ENCODE results near the gene ADK. TPM values are rescaled to one million over a fixed set of nuclear protein-coding genes. Genes with fewer than 3 reads are reported as not detected.

Gene ADK
- total RNA-seq, 4 donors from 2014 or later: 42.3 to 46.3 (median 42.9) TPM

DNA sequence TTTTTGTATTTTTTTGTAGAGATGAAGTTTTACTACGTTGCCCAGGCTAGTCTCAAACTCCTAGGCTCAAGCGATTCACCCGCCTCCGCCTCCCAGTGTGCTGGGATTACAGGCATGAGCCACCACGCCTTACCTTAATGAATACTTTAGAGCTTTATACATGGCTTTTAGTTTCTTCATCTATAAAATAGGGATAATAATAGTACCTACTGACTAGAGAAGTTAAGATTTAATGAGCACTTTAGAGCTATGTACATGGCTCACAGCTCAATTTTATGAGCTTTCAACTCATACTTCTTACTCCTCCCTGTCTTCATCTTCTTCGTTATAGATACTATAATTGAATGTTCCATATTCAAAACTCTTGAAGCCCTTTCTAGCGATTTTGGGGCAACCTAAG, 445.7 kb downstream of the ADK start:
- no peak overlapping the region for H3K4me3 ChIP-seq (ENCODE audit: low read depth, poor library complexity, severe bottlenecking)
- intact Hi-C loops (cut with DNase I; ENCODE audit: low total_unique reads): no loop called here
- TF ChIP-seq CTCF (IDR thresholded peaks at IDR 0.05) (no peak), POLR2A (IDR thresholded peaks at IDR 0.05) (no peak)
- DNase-seq (ENCODE audit: low spot score in 2 of 2): no peak
- 96% methylated on average over 7 of the region's 7 CpGs for WGBS, 2 donors

- TF ChIP-seq CTCF (IDR thresholded peaks at IDR 0.05) (no peak), POLR2A (IDR thresholded peaks at IDR 0.05) (no peak)
- 79 to 88% methylated on average over 5 of the region's 5 CpGs for WGBS, 2 donors
- intact Hi-C loops (cut with DNase I; ENCODE audit: low total_unique reads): no loop called here
- no peak for DNase-seq (ENCODE audit: low spot score in 2 of 2)
- H3K4me3 ChIP-seq (ENCODE audit: low read depth, poor library complexity, severe bottlenecking): no peak overlapping the region
These were observed 448.0 kb downstream of the ADK start for GRCh38 chr10:74598891-74599566.

- TF ChIP-seq POLR2A (IDR thresholded peaks at IDR 0.05) (no peak), CTCF (IDR thresholded peaks at IDR 0.05) (no peak)
- no peak for DNase-seq (ENCODE audit: low spot score in 2 of 2)
- no peak overlapping the region for H3K4me3 ChIP-seq (ENCODE audit: low read depth, poor library complexity, severe bottlenecking)
- intact Hi-C loops (cut with DNase I; ENCODE audit: low total_unique reads): no loop called here
These were observed 448.7 kb downstream of the ADK start for GRCh38 chr10:74599672-74600071.

DNA sequence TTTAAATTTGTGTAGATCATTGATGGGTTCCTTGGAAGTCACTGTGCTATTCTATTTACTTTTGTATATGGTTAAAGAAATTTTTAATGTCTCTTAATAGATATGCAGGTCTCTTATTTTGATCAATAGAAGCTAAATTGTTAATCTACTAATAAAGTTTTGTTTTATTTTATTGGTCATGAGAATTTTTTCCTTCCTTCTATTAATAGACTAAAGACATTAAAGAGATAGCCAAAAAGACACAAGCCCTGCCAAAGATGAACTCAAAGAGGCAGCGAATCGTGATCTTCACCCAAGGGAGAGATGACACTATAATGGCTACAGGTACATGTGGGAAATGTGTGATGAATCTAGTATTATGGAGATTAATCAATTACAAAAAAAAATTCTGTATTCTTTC, 449.1 kb downstream of the ADK start:
- no peak overlapping the region for H3K4me3 ChIP-seq (ENCODE audit: low read depth, poor library complexity, severe bottlenecking)
- no peak for DNase-seq (ENCODE audit: low spot score in 2 of 2)
- intact Hi-C loops (cut with DNase I; ENCODE audit: low total_unique reads): no loop called here
- TF ChIP-seq CTCF (IDR thresholded peaks at IDR 0.05) (no peak), POLR2A (IDR thresholded peaks at IDR 0.05) (no peak)
- WGBS, 2 donors: 77 to 79% methylated on average over 2 of the region's 2 CpGs

DNA sequence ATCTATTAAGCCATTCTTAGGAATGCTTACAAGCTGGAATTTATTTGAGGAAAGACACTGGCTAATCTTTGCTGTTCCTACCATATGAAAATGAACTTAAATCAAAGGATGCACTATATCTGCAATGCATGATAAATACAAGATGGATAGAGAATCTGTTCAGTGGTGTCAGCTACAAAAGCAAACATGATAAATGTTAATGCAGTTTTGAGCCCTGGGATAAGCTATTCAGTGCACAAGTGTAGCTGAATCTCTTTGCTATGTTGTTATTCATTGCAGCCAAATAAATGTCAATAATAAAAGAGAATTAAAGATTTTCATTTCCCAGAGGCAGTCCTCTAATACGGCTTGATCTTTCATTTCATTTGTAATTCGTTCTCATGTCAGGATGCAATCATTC, 451.6 kb downstream of the ADK start:
- no peak for TF ChIP-seq CTCF (IDR thresholded peaks at IDR 0.05)
- TF ChIP-seq POLR2A (IDR thresholded peaks at IDR 0.05): no peak

DNA sequence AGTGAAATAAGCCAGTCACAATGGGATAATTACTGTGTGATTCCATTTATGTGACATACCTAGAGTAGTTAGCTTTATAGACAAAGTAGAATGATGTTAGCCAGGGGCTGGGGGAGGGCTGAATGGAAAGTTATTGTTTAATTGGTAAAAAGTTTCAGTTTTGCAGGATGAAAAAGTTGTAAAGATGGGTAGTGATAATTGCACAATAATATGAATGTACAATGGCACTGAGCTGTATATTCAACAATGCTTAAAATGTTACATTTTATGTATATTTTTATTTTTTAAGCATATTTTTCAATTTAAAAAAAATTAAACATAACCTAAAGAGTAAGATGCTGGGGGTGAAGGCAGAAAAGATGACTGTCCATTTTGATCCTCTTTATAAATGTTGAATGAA, 459.3 kb downstream of the ADK start:
- no peak overlapping the region for H3K4me3 ChIP-seq (ENCODE audit: low read depth, poor library complexity, severe bottlenecking)
- intact Hi-C loops (cut with DNase I; ENCODE audit: low total_unique reads): no loop called here
- TF ChIP-seq POLR2A (IDR thresholded peaks at IDR 0.05): no peak
- no peak for TF ChIP-seq CTCF (IDR thresholded peaks at IDR 0.05)
- DNase-seq (ENCODE audit: low spot score in 2 of 2): no peak

More for the DNA sequence above, 451.6 kb downstream of the ADK start:
- H3K4me3 ChIP-seq (ENCODE audit: low read depth, poor library complexity, severe bottlenecking): no peak overlapping the region
- WGBS, 2 donors: 75 to 80% methylated on average over 2 of the region's 2 CpGs
- intact Hi-C loops (cut with DNase I; ENCODE audit: low total_unique reads): no loop called here
- DNase-seq (ENCODE audit: low spot score in 2 of 2): no peak

All from lower leg skin (tissue), 4 donors.